ENCODE results near the gene GLO1.
A peak's percentile ranks its signal among the peaks of the same experiment; 100 is the strongest.

Gene GLO1

DNA sequence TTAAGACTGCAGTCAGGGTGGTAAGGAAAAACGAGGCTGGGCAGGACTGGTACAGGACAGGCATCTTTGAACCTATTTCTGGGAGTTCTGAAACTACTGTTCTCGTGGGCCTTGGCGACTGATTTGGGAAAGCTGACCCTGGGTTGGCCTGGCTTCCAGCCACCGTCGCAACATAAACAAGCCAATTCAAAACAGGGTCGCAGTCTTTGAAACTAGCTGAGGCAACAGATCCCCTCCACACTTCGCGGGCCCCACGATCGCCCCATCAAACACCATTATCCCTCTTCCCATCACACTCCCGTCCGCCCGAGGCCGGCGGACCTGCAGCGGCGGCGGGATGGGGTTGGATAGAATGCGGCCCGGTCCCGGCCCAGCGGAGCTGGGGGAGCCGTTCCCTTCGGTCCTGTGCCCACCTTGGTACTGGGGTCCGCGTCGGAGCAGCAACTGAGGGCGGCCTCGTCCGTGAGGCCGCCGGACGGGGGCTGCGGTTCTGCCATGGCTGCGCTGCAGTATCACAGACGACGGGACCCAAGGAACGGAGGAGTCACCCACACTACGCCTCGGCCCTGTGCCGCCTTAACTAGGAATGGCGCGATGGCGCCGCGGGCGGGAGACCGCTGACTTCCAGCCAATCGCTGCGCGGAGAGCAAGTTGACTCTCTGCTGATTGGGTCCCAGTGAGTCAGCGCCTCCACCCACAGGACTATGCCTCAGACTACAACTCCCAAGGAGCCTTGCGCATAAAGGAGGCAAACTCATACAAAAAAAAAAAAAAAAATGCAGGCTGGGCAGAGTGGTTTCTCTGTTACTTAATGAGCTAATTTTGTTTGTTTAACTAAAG is at the start of gene GLO1:
Gene GLO1 (minus strand): TSS at position 588 of the 840 bp plus-strand sequence. CDS start 91 bp downstream, at position 497.
- H3K4me3 ChIP-seq (replicated peaks; ENCODE audit: low read depth, low read length) = peak within 1 kb of the TSS; percentile 91
- peak; percentile 96 for DNase-seq (ENCODE audit: extremely low read depth, low read depth)
- TF ChIP-seq, protein P1, sequence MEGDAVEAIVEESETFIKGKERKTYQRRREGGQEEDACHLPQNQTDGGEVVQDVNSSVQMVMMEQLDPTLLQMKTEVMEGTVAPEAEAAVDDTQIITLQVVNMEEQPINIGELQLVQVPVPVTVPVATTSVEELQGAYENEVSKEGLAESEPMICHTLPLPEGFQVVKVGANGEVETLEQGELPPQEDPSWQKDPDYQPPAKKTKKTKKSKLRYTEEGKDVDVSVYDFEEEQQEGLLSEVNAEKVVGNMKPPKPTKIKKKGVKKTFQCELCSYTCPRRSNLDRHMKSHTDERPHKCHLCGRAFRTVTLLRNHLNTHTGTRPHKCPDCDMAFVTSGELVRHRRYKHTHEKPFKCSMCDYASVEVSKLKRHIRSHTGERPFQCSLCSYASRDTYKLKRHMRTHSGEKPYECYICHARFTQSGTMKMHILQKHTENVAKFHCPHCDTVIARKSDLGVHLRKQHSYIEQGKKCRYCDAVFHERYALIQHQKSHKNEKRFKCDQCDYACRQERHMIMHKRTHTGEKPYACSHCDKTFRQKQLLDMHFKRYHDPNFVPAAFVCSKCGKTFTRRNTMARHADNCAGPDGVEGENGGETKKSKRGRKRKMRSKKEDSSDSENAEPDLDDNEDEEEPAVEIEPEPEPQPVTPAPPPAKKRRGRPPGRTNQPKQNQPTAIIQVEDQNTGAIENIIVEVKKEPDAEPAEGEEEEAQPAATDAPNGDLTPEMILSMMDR (IDR thresholded peaks at IDR 0.05; ENCODE audit: low read depth, low read length, missing control alignments) = no peak

DNA sequence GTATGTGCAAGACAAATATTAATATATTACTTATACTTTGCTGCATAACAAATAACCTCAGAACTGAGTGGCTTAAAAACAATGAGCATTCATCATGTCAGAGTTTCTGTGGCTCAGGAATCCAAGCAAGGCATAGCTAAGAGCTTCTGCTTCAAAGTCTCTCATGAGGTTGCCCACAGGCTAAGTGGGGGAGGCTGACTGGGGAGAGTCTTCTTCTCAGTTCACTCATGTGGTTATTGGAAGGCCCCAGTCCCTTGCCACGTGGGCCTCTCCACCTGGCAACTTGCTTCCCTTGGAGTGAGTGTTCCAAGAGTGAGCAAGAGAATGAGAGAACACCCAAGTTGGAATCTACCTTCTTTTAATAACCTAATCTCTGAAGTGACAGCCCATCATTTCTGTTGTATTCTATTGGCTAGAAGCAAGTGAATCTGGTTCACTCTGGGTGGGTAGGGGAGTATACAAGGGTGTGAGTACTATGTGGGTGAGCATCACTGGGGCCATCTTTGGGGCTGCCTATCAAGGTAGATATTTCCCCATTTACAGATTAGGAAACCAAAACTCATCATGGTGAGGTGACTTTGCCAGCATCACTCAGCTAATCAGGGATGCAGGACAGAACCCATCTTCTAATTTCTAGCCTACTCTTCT is 48.1 kb upstream of the GLO1 start:
- DNase-seq (ENCODE audit: extremely low read depth, low read depth) = no peak
- TF ChIP-seq, protein P1 (IDR thresholded peaks at IDR 0.05; ENCODE audit: low read depth, low read length, missing control alignments) = no peak
- H3K4me3 ChIP-seq (replicated peaks; ENCODE audit: low read depth, low read length) = no peak overlapping the region

DNA sequence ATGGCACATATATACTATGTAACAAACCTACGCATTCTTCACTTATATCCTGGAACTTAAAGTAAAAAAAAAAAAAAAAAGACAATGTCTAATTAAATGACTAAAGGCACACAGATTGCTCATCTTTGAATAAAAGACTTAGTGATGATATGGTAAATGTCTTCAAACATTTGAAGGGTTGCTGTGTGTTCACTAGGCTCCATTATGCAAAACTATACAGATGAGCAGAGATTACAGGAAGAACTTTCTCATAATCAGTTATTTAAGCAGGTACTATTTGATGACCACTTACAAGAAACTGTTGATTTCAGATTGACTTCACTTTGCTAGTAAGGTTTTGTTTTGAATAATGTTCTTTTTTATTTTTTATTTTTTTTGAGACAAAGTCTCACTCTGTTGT is 46.5 kb upstream of the GLO1 start:
- H3K4me3 ChIP-seq (replicated peaks; ENCODE audit: low read depth, low read length) = no peak overlapping the region
- TF ChIP-seq, protein P1 (IDR thresholded peaks at IDR 0.05; ENCODE audit: low read depth, low read length, missing control alignments) = no peak
- no peak for DNase-seq (ENCODE audit: extremely low read depth, low read depth)

DNA sequence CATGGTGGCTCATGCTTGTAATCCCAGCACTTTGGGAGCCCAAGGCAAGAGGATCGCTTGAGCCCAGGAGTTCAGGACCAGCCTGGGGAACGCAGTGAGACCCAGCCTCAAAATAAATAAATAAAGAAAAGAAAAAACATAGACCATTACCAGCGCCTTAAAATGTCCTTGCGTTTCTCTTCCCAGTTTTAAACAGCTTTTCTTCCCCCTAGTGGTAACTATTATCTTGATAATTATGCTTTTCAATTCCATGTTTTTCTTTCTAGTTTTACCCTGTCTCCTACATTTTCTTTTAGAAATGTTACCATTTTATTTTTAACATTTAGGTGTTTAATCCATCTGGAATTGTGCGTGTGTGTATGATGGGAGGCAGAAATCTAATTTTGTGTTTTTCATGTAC is 36.6 kb upstream of the GLO1 start:
- DNase-seq (ENCODE audit: extremely low read depth, low read depth) = no peak
- no peak overlapping the region for H3K4me3 ChIP-seq (replicated peaks; ENCODE audit: low read depth, low read length)
- TF ChIP-seq, protein P1 (IDR thresholded peaks at IDR 0.05; ENCODE audit: low read depth, low read length, missing control alignments) = no peak

DNA sequence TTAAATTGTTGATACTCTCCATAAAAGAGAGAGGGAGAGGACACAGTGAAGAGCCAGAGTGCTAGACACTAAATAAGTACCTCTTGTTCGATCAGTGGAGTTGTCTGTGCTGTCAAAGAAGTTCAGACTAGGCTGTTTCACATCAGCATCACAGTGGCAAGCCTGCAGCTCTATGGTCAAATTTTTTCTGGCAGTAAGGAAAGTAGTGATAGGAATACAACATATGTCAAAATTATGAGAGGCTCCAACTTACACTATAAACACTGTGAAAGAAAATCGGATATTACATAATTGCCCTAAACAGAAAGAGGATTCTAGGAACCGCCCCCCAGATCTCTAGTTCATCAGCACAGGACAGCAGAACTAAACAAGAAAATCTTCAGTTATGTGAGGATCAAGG is 35.3 kb upstream of the GLO1 start:
- H3K4me3 ChIP-seq (replicated peaks; ENCODE audit: low read depth, low read length) = no peak overlapping the region
- TF ChIP-seq, protein P1 (IDR thresholded peaks at IDR 0.05; ENCODE audit: low read depth, low read length, missing control alignments) = no peak
- no peak for DNase-seq (ENCODE audit: extremely low read depth, low read depth)

DNA sequence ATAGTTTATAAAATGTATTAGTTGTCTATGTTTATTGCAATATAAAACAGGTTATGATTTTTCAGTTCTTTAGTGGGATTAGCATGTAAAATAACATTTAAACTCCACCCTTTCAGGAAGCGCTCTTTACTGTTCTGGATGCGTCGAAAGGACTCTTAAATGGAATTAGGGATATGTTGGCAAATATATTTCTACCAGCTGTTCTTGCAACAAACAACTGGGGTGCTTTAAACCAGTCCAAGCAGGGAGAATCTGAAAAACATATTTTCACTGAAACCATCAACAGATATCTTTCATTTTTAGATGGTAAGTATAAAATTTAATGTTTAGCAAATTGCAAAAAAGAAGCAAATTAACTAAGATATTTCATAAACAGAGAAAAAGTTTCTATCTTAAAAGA is 34.0 kb upstream of the GLO1 start:
- H3K4me3 ChIP-seq (replicated peaks; ENCODE audit: low read depth, low read length) = no peak overlapping the region
- DNase-seq (ENCODE audit: extremely low read depth, low read depth) = no peak
- TF ChIP-seq, protein P1 (IDR thresholded peaks at IDR 0.05; ENCODE audit: low read depth, low read length, missing control alignments) = no peak
